ENCODE measurements around the gene MRPS33. TPM values are rescaled to one million over a fixed set of nuclear protein-coding genes. Genes with fewer than 3 reads are reported as not detected.

MRPS33 gene
- total RNA-seq, 1 donor from 2014 or later: 27.4 TPM

GRCh38 chr7:140977741-140978140, 37.0 kb downstream of the MRPS33 start:
- ATAC-seq (no peak), DNase-seq (no peak)
- intact Hi-C loops (cut with DNase I): no loop called here
- Histone ChIP-seq H3K9me3 (no peaks in the 10 kb centered on the region), H3K4me1 (no peaks in the 10 kb centered on the region), H3K36me3 (no peaks in the 10 kb centered on the region), H3K27ac (no peak overlapping the region), H3K27me3 (no peaks in the 10 kb centered on the region), H3K4me3 (no peak overlapping the region)
- no peak for TF ChIP-seq CTCF (IDR thresholded peaks at IDR 0.05)

GRCh38 chr7:140972876-140973829, 41.6 kb downstream of the MRPS33 start:
- no peak for DNase-seq
- no peak for ATAC-seq
- TF ChIP-seq CTCF (IDR thresholded peaks at IDR 0.05): no peak
- H3K4me3 ChIP-seq: no peak overlapping the region
- H3K27ac ChIP-seq: no peak overlapping the region
- no peaks in the 10 kb centered on the region for H3K27me3 ChIP-seq
- H3K4me1 ChIP-seq: no peaks in the 10 kb centered on the region
- intact Hi-C loops (cut with DNase I): no loop called here
- no peaks in the 10 kb centered on the region for H3K36me3 ChIP-seq
- H3K9me3 ChIP-seq: no peaks in the 10 kb centered on the region

GRCh38 chr7:140972344-140972743, 42.4 kb downstream of the MRPS33 start:
- no peak overlapping the region for H3K27ac ChIP-seq
- no peak for TF ChIP-seq CTCF (IDR thresholded peaks at IDR 0.05)
- H3K36me3 ChIP-seq: no peaks in the 10 kb centered on the region
- H3K9me3 ChIP-seq: no peaks in the 10 kb centered on the region
- DNase-seq (no peak), ATAC-seq (no peak)
- H3K4me3 ChIP-seq: no peak overlapping the region
- no peaks in the 10 kb centered on the region for H3K4me1 ChIP-seq
- intact Hi-C loops (cut with DNase I): no loop called here
- H3K27me3 ChIP-seq: no peaks in the 10 kb centered on the region

GRCh38 chr7:140967438-140967837, 47.3 kb downstream of the MRPS33 start:
- intact Hi-C loops (cut with DNase I): no loop called here

GRCh38 chr7:140966561-140967233, 48.1 kb downstream of the MRPS33 start:
- TF ChIP-seq CTCF (IDR thresholded peaks at IDR 0.05): no peak
- Histone ChIP-seq H3K27ac (no peak overlapping the region), H3K27me3 (no peaks in the 10 kb centered on the region), H3K4me1 (no peaks in the 10 kb centered on the region), H3K36me3 (no peaks in the 10 kb centered on the region), H3K9me3 (no peaks in the 10 kb centered on the region), H3K4me3 (no peak overlapping the region)
- intact Hi-C loops (cut with DNase I): no loop called here
- ATAC-seq: no peak
- no peak for DNase-seq

More at GRCh38 chr7:140967438-140967837, 47.3 kb downstream of the MRPS33 start:
- no peak overlapping the region for H3K27ac ChIP-seq
- H3K36me3 ChIP-seq: no peaks in the 10 kb centered on the region
- H3K27me3 ChIP-seq: no peaks in the 10 kb centered on the region
- H3K4me3 ChIP-seq: no peak overlapping the region
- TF ChIP-seq CTCF (IDR thresholded peaks at IDR 0.05): no peak
- H3K4me1 ChIP-seq: no peaks in the 10 kb centered on the region
- ATAC-seq (no peak), DNase-seq (no peak)
- H3K9me3 ChIP-seq: no peaks in the 10 kb centered on the region

Data from upper lobe of right lung (tissue), 1 donor.